GM18519 (cell line): ENCODE results near the gene WDR64.
"Not testable (repeated sequence)": the region's sequence is repeated elsewhere in the genome, so short reads cannot be mapped to it uniquely, and the experiment has no call there.

Experiments used
- ATAC-seq: cut with Tn5 transposase; IDR thresholded peaks from one replicate; pipeline ENCODE4 v1.9.1; 2021; ENCODE audit warnings: mild to moderate bottlenecking, moderate library complexity; ENCODE audit not compliant: unreplicated experiment, low FRiP score

Gene WDR64

GRCh38 chr1:241730031-241730430 lies 78.0 kb downstream of the WDR64 start:
- ATAC-seq: no peak

GRCh38 chr1:241733899-241734298 lies 81.8 kb downstream of the WDR64 start:
- ATAC-seq: no peak

- ATAC-seq: no peak
Observed at GRCh38 chr1:241734533-241734932, 82.5 kb downstream of the WDR64 start.

- not testable (repeated sequence) for ATAC-seq
Observed at GRCh38 chr1:241735493-241735926, 83.4 kb downstream of the WDR64 start.

GRCh38 chr1:241736387-241736786 lies 84.3 kb downstream of the WDR64 start:
- ATAC-seq: no peak

GRCh38 chr1:241738284-241739078 lies 86.4 kb downstream of the WDR64 start:
- ATAC-seq: no peak

- no peak for ATAC-seq
Observed at GRCh38 chr1:241742084-241742483, 90.0 kb downstream of the WDR64 start.

- no peak for ATAC-seq
Observed at GRCh38 chr1:241744591-241744990, 92.5 kb downstream of the WDR64 start.

- no peak for ATAC-seq
Observed at GRCh38 chr1:241747992-241748391, 95.9 kb downstream of the WDR64 start.

GRCh38 chr1:241749041-241749944 lies 97.2 kb downstream of the WDR64 start:
- no peak for ATAC-seq

GRCh38 chr1:241749945-241750695 lies 98.0 kb downstream of the WDR64 start:
- ATAC-seq: no peak

GRCh38 chr1:241751524-241751923 lies 99.4 kb downstream of the WDR64 start:
- no peak for ATAC-seq

GRCh38 chr1:241762713-241763339 lies 110.7 kb downstream of the WDR64 start:
- ATAC-seq: no peak

- no peak for ATAC-seq
Observed at GRCh38 chr1:241765390-241765789, 113.3 kb downstream of the WDR64 start.

GRCh38 chr1:241767737-241768136 lies 115.7 kb downstream of the WDR64 start:
- ATAC-seq: no peak

GRCh38 chr1:241770115-241770514 lies 118.0 kb downstream of the WDR64 start:
- ATAC-seq: no peak

- no peak for ATAC-seq
Observed at GRCh38 chr1:241771117-241771516, 119.0 kb downstream of the WDR64 start.

GRCh38 chr1:241772932-241773500 lies 120.9 kb downstream of the WDR64 start:
- no peak for ATAC-seq

- no peak for ATAC-seq
Observed at GRCh38 chr1:241773991-241774390, 121.9 kb downstream of the WDR64 start.

GRCh38 chr1:241775021-241775420 lies 122.9 kb downstream of the WDR64 start:
- ATAC-seq: no peak
